Hematopoietic multipotent progenitor cell treated with erythropoietin and hydrocortisone succinate and interleukin-3 and kit ligand, for 4 days (in vitro differentiated cells): ENCODE data around the gene SLC22A31.

Experiments
- DNase-seq: peaks from one replicate; pipeline ENCODE4 v3.0.0-alpha.2; 2015

SLC22A31 gene

DNA sequence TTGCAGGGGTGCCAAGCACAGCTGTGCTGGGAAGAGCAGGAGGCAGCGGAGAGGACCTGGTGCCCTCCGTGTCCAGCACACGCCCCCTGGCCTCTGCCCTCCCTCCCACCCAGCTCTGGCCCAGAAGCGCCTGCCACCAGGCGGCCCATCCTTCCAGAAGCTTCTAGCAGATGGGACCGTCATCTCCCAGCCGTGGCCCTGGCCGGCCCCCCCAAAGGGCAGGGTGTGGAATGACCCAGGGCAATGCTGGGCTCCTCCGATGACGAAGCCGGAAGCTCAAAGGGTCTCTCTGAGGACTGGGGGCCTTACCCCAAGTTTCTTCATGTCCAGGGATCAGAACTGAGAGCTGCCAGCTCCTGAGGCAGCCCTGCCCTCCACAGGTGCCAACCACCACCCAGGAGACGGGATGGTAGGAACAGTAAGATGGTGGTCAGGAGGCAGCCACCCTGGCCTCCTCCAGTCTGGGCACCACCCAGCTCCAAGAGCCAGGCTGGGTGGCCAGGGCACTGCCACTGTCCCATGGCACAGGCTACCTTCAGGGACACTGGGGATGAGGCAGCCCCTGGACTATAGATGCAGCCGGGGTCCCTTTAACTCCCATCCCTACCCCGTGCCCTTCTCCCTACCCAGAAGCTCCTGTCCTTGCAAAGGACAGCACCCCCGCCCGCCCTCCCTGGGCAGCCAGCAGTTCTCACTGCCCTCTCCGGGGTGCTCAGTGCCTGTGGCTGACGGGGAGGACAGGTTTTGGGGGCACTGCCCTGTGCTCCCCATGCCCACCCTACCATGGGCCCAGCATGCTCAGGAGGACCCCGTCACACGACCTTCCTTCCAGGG lies 35.3 kb downstream of the SLC22A31 start:
- DNase-seq, result no peak

GRCh38 chr16:89164436-89164835 lies 35.9 kb downstream of the SLC22A31 start:
- no peak for DNase-seq

DNA sequence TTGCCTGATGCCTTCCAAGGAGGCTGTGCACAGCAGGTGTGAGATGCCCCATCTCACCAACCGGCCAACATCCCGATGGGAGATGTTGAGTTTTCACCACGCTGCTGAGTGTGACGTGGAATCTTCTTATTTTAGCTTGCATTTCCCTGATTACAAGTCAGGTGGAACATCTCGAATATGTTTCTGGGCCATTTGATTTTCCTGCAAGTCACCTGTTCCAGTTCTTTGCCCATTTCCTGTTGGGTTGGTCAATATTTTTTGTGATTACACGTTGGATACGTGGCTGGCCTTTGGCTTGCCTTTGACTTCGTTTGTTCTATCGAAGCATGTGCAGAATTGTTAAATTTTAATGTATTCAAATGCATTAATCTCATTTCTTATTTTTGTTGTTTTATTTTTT lies 37.0 kb downstream of the SLC22A31 start:
- DNase-seq, result no peak

GRCh38 chr16:89161763-89162713 lies 38.3 kb downstream of the SLC22A31 start:
- no peak for DNase-seq

DNA sequence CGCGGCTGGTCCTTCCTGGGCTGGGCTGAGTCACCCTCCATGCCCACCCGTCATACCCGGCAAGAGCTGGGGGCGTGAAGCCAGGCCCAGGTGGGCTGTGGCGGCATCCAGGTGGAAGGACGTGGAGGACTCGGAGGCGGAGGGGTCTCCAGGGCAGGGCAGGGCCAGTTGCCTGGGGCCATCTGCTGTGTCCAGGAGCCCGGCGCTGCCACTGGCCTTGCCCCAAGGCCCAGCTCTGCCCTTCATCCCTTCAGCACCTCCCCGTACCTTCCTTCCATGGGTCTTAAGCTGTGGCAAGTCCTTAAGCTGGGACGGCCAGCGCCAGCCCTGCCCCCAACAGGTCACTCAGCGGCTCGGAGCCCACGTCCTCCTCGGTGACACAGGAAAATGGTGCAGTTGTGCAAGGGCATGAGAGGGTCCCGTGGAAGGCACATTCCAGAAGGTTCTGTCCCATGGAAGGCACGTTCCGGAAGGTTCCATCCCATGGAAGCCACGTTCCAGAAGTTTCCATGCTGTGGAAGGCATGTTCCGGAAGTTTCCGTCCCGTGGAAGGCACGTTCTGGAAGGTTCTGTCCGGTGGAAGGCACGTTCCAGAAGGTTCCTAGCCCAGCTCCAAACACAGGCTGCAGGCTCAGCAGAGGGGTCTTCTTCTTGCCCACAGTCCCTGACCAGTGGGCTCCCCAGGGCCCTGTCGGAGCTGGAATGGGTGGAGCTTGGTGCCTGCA lies 39.2 kb downstream of the SLC22A31 start:
- DNase-seq, result no peak

GRCh38 chr16:89159850-89160354 lies 40.4 kb downstream of the SLC22A31 start:
- DNase-seq, result no peak

DNA sequence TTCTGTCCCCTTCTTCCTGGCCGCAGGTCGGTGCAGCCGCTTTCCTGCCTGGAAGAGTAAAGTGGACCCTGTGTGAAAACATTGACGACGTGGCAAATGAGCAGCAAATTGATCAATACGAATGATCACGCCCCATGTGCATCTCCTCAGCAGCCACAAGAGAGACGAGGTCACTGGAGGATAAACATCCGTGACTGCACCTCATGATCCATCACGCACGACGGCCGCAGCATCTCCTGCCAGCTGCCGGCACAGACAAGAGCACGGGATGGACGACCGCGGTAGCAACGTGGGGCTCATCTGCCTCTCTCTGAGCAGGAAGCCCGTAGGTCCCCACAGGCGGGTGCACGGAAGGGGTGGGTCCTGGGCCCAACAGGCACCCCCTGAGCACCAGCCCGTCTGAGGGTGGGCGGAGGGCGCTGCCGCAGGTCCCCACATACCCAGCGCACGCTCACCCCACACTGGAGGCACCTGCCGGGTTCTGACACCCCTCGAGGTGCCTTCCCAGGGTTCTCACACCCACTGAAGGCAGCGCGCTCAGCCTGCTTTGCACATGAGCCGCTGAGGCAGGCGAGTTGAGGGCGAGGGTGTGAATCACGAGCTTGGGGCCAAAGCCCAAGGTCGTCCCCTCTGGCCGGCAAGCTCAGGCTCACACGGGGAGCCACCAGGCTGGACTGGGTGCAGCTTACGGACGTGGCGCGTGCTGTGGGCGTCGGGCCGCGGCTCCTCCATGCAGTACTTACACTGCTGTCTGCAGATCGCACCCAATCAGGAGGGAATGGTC lies 41.1 kb downstream of the SLC22A31 start:
- DNase-seq, result no peak

GRCh38 chr16:89157778-89158177 lies 42.6 kb downstream of the SLC22A31 start:
- DNase-seq, result no peak

DNA sequence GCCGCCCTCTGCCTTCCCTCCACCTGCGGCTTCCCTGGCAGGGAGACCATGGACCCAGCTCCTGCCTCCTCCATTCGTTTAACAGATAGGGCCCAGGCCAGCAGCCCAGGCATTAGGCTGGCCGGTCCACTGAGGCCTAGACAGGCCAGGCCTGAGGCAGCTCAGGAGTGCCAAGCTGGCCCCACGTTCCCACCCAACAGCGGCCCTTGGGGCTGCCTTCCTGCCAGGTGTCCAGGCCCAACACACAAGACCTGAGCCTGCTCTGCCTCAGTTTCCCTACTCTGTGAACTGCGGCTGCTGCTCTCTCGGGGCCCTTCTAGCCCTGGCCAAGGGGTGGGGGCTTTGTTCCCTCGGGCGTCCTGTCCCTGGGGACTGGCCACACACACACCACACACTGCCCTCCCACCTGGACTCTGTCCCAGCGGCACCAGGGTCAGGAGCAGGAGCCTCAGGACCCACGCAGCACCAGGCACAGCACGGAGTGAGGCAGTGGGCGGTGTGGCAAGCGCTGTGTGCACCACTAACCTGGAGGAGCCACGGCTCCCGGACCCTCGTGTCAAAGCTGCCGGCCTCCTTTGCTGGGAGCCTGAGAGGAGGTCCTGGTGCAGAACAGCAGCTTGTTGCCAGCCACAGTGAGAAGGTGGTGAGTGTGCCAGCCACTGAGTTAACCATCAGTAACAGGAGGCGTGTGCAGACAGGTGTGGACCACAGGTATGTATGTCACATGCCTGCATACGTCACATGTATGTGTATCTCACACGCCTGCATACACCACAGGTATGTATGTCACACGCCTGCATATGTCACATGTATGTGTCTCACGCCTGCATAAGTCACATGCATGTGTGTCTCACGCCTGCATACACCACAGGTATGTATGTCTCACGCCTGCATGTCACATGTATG lies 43.3 kb downstream of the SLC22A31 start:
- DNase-seq, result no peak

- peak; percentile 42 for DNase-seq
These were observed 44.2 kb downstream of the SLC22A31 start for GRCh38 chr16:89155851-89156739.

- no peak for DNase-seq
These were observed 45.1 kb downstream of the SLC22A31 start for GRCh38 chr16:89155184-89155679.

GRCh38 chr16:89154390-89155183 lies 45.8 kb downstream of the SLC22A31 start:
- DNase-seq, result no peak

DNA sequence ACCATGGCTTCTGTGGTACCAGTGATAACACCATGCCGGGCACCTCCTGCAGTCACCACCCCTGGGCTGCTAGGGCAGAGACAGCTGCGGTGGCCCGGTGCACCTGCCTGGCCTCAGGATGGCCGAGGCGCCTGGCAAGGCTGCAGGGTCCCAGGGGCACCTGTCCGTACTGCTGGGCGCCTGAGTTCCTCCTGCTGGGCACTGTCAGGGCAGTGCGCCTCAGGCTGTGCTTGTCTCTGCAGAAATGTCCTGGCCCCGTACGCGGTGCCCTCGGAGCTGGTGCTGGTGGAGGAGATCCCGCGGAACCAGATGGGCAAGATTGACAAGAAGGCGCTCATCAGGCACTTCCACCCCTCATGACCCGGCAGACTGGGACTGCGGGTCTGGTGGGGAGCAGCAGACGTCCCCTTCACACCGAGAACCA lies 46.5 kb downstream of the SLC22A31 start:
- no peak for DNase-seq

DNA sequence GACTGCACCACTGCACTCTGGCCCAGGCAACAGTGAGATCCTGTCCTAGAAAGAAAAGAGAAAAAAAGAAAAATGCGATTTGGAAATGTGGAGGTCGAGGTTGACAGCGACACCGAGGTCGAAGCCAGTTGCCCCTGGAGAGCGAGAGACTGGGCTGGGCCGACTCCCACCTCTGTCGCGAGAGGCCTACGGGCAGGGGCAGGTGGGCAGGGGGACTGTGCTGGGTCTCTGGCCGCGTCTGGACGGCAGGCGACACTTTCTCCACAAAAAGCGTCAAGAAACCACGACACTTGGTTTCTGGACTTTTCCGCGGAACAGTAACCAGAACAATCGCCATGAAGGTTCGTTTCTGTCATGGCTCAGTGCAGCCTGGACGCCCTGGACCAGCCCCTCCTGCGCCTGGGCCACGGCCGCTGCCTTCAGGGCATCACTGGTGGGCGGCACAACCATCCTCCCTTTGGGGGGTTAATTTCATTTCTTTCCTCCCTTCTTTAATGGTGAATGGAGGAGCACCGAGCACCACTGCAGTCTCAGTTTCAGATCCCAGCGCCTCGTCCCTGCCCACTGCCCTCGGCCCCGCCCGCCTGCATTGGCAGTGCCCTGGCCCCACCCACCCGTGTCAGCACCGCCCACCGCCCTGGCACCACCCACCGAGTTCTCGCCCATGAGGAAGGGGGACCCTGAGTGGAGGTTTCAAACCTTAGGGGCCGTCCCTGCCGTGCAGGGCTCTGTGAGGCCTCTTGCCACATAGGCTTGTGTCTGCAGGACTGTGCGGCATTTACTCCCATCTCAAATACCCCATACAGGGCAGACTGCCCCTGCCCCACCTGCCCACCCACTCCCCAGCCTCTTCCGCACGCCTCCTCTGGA lies 47.3 kb downstream of the SLC22A31 start:
- DNase-seq, result peak; percentile 59

DNA sequence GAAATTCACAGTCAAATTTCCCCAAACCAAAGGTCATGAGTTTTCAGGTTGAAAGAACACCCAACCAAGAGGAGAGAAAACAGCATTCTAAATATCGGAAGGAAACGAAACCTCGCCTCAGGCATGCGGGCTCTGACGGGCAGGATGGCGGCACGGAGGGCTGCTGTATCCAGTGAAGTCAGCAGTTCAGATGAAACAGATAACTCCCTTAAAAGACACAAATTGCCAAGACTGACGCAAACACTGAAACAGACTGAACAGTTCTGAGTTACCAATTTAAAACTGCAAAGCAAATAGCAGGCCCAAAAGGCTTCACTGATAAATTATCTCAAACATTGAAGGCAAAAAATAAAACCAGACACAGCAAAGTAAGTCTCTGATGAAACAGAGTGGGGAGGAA lies 49.4 kb downstream of the SLC22A31 start:
- no peak for DNase-seq

DNA sequence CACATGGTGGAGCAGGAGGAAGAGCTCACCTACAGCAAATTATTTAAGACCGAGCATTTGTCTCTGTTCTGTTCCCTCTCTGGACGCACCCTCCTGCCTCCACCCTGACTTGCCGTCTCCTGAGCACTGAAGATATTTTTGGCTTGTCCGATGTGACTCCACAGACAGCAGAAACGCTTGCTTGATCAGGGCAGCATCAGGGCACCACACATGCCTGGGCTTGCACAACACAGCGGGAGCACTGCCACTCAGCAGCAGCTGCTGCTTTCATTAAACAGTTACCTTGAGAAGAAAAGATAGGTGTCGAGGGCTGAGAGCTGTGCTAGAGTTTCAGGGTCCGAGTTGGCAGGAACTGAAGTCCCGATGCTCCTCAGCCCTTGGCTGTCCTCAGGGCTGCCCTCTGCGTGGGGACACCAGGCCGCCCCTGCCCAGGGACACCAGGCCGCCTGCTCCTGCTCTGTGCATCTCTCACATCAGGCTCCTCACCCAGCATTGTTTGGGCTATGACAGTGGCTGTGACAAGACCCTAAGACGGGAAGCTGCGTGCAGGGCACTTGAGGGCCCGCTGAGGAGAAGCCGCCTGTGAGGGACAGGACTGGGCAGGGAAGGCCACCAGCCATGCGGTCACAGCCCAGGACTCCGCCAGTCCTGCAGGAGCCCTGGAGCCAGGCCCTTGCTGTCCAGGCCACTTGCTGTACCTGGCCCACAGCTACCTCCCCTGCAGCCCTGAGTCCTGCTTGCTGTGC lies 50.1 kb downstream of the SLC22A31 start:
- no peak for DNase-seq

- DNase-seq, result no peak
These were observed 51.0 kb downstream of the SLC22A31 start for GRCh38 chr16:89149386-89149785.
